Measurements from ENCODE around the gene TMEM100. TPM values are rescaled to one million over a fixed set of nuclear protein-coding genes. Genes with fewer than 3 reads are reported as not detected.

The TMEM100 gene
- total and polyA plus RNA-seq, 2 of the 8 experiments (the other 6 are each of a cell fraction or from before 2014, with no cell fraction given): 0.36 to 0.48 TPM

DNA sequence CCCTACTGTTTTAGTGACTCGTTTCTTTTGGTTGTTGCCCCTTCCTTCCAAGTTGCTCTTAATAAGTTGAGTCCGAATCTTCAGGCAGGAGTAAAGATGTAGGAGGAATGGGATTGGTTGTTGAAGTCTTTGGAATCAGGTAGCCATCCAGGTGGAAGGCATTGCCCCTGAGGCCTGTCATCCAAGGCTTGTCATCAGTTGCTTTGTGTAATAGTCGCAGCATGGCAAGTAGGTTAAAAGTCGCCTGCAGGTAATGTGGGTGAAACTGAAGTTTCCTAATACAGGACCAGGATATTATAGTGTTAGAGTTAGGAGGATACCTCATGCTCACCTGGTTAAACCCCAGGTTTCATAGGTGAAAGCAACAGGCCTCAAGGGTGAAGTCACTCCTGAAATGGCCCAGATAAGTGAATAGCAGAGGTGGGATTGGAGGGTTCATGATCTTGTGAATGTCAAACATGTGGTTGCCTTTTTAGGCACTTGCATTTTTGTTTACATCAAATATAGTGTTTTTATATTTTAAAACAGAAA, 29.1 kb upstream of the TMEM100 start (continued):
- TF ChIP-seq CHD7 (IDR thresholded peaks at IDR 0.05; ENCODE audit: insufficient replicate concordance, low read length) (no peak), KDM4A (IDR thresholded peaks at IDR 0.05; ENCODE audit: low read depth, low read length, severe bottlenecking) (no peak)
- TF ChIP-seq, protein P1, sequence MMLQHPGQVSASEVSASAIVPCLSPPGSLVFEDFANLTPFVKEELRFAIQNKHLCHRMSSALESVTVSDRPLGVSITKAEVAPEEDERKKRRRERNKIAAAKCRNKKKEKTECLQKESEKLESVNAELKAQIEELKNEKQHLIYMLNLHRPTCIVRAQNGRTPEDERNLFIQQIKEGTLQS (IDR thresholded peaks at IDR 0.05; ENCODE audit: insufficient read depth, low read depth, low read length): no peak

Measured in H1 (cell line).